Activated CD8-positive, alpha-beta memory T cell treated with anti-CD3 and anti-CD28 coated beads for 48 hours (primary cell): ENCODE data around the gene MTIF2.
"Not testable (repeated sequence)": the region's sequence is repeated elsewhere in the genome, so short reads cannot be mapped to it uniquely, and the experiment has no call there.

ENCODE experiments used
- DNase-seq, 3 experiments: peaks; one replicate each; pipeline ENCODE4 v3.0.0-alpha.2; 2020; ENCODE audit warnings: low read depth in 2 of 3, low spot score in 2 of 3

The MTIF2 gene

GRCh38 chr2:55241582-55241981 lies 27.4 kb downstream of the MTIF2 start:
- DNase-seq, result not testable (repeated sequence)

GRCh38 chr2:55239656-55240222 lies 29.3 kb downstream of the MTIF2 start:
- no peak for DNase-seq

GRCh38 chr2:55236992-55237543 lies 32.0 kb downstream of the MTIF2 start:
- no peak for DNase-seq

GRCh38 chr2:55235724-55236538 lies 33.1 kb downstream of the MTIF2 start:
- DNase-seq, result no peak

- no peak for DNase-seq
Observed at GRCh38 chr2:55233658-55233940, 35.4 kb downstream of the MTIF2 start.

- DNase-seq, result no peak
Observed at GRCh38 chr2:55232863-55233657, 36.0 kb downstream of the MTIF2 start.

- peak; percentile 73 to 93 (median 85) for DNase-seq
Observed at GRCh38 chr2:55232084-55232862, 36.8 kb downstream of the MTIF2 start, which contains the start of the genes CLHC1 and RPS27A. Gene CLHC1 (minus strand): TSS chr2:55232293. CDS start chr2:55222411, 9,882 bp downstream. Gene RPS27A (plus strand): TSS chr2:55232688. CDS start chr2:55232825, 137 bp downstream.

GRCh38 chr2:55231546-55232083 lies 37.4 kb downstream of the MTIF2 start:
- DNase-seq, result no peak

- no peak for DNase-seq
Observed at GRCh38 chr2:55230551-55230950, 38.5 kb downstream of the MTIF2 start.

- DNase-seq, result no peak
Observed at GRCh38 chr2:55229221-55229620, 39.8 kb downstream of the MTIF2 start.

- DNase-seq, result no peak
Observed at GRCh38 chr2:55228226-55228563, 40.8 kb downstream of the MTIF2 start.

- not testable (repeated sequence) for DNase-seq
Observed at GRCh38 chr2:55227437-55228225, 41.4 kb downstream of the MTIF2 start.

- no peak for DNase-seq
Observed at GRCh38 chr2:55225481-55226020, 43.5 kb downstream of the MTIF2 start.

GRCh38 chr2:55224761-55225261 lies 44.2 kb downstream of the MTIF2 start:
- no peak for DNase-seq

- DNase-seq, result no peak
Observed at GRCh38 chr2:55223958-55224760, 44.9 kb downstream of the MTIF2 start.

GRCh38 chr2:55213822-55214221 lies 55.2 kb downstream of the MTIF2 start:
- no peak for DNase-seq

- DNase-seq, result no peak
Observed at GRCh38 chr2:55204950-55205349, 64.1 kb downstream of the MTIF2 start.

- no peak for DNase-seq
Observed at GRCh38 chr2:55204536-55204935, 64.5 kb downstream of the MTIF2 start.

GRCh38 chr2:55200416-55200815 lies 68.6 kb downstream of the MTIF2 start:
- no peak for DNase-seq
